Endometrial microvascular endothelial cells (primary cell): ENCODE measurements around the gene TMLHE. TPM values are rescaled to one million over a fixed set of nuclear protein-coding genes. Genes with fewer than 3 reads are reported as not detected.
"Not testable (repeated sequence)": the region's sequence is repeated elsewhere in the genome, so short reads cannot be mapped to it uniquely, and the experiment has no call there.

ENCODE experiments used
- in situ Hi-C: cut with HindIII; loops from 2 replicates; pipeline ENCODE4 v1.10.0; 2017; ENCODE audit warnings: low sequenced_read_pairs, low pct_unique_long_range_greater_than_20kb; ENCODE audit errors: inconsistent ontology term
- total RNA-seq: library from RNA; depleted of rRNA; stranded (reverse); fragments of >200 nt; gene quantifications from one replicate; pipeline ENCODE4 v1.2.3, GENCODE V29; 2015; ENCODE audit errors: inconsistent ontology term

The TMLHE gene
- total RNA-seq, 1 donor from 2014 or later = 8.3 TPM

- in situ Hi-C loops = not testable (repeated sequence)
These were observed 85.7 kb downstream of the TMLHE start for GRCh38 chrX:155527023-155527422.

- in situ Hi-C loops = no loop called here
These were observed 98.5 kb downstream of the TMLHE start for GRCh38 chrX:155514225-155514624.

GRCh38 chrX:155505296-155505695 lies 107.5 kb downstream of the TMLHE start:
- in situ Hi-C loops = no loop called here

- in situ Hi-C loops = not testable (repeated sequence)
These were observed 117.6 kb downstream of the TMLHE start for GRCh38 chrX:155495134-155495533.

GRCh38 chrX:155491421-155491820 lies 121.3 kb downstream of the TMLHE start:
- in situ Hi-C loops = not testable (repeated sequence)

- in situ Hi-C loops = not testable (repeated sequence)
These were observed 135.6 kb downstream of the TMLHE start for GRCh38 chrX:155477136-155477535.

- in situ Hi-C loops = not testable (repeated sequence)
These were observed 146.3 kb downstream of the TMLHE start for GRCh38 chrX:155466269-155466938.

- in situ Hi-C loops = not testable (repeated sequence)
These were observed 152.3 kb downstream of the TMLHE start for GRCh38 chrX:155460501-155460900.

- in situ Hi-C loops = not testable (repeated sequence)
These were observed 154.3 kb downstream of the TMLHE start, which contains the start of gene F8A3 for GRCh38 chrX:155458471-155458870. Gene F8A3, minus strand, starts transcription at chrX:155458620. Its CDS starts 20 bp downstream, at chrX:155458600.

GRCh38 chrX:155457761-155458447 lies 154.8 kb downstream of the TMLHE start:
- in situ Hi-C loops = not testable (repeated sequence)

- in situ Hi-C loops = no loop called here
These were observed 171.7 kb downstream of the TMLHE start for GRCh38 chrX:155441097-155441496.

Other genes with a start within 250 kb of the TMLHE start
- not detected for gene F8A2, start 230.9 kb downstream of the TMLHE start, total RNA-seq
- 1.6 TPM for gene F8A3, start 154.3 kb downstream of the TMLHE start, total RNA-seq
- 0.74 TPM for gene SPRY3, start 366 bp downstream of the TMLHE start, total RNA-seq